GM21515 (cell line): Measurements from ENCODE around the gene HMG20B.
"Not testable (repeated sequence)": the region's sequence is repeated elsewhere in the genome, so short reads cannot be mapped to it uniquely, and the experiment has no call there.

Experiments
- ATAC-seq: cut with Tn5 transposase; IDR thresholded peaks from one replicate; pipeline ENCODE4 v1.9.1; 2021; ENCODE audit not compliant: unreplicated experiment

HMG20B gene

GRCh38 chr19:3580156-3580934, 7.6 kb downstream of the HMG20B start:
- ATAC-seq, result no peak

- not testable (repeated sequence) for ATAC-seq
Measured at GRCh38 chr19:3581792-3582191, 9.0 kb downstream of the HMG20B start.

DNA sequence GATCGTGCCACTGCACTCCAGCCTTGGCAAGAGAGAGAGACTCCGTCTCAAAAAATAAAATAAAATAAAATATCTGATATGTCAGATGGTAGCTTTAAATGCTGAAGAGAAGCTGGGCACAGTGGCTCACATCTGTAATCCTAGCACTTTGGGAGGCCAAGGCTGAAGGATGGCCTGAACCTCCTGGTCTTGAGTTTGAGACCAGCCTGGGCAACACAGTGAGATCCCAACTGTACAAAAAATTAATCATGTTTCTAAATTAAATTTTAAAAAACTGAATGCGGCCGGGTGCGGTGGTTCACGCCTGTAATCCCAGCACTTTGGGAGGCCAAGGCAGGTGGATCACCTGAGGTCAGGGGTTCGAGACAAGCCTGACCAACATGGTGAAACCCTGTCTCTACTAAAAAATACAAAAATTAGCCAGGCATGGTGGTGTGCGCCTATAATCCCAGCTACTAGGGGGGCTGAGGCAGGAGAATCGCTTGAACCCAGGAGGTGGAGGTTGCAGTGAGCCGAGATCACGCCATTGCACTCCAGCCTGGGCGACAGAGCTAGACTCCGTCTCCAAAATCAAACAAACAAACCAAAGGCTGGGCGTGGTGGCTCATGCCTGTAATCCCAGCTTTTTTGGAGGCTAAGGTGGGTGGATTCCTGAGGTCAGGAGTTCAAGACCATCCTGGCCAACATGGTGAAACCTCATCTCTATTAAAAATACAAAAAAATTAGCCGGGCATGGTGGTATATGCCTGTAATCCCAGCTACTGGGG, 11.5 kb downstream of the HMG20B start:
- ATAC-seq, result not testable (repeated sequence)

GRCh38 chr19:3585301-3586126, 12.8 kb downstream of the HMG20B start, which contains the start of gene GIPC3:
Gene GIPC3, plus strand, starts transcription at chr19:3585478. Its CDS starts 120 bp downstream, at chr19:3585598.
- ATAC-seq, result no peak

DNA sequence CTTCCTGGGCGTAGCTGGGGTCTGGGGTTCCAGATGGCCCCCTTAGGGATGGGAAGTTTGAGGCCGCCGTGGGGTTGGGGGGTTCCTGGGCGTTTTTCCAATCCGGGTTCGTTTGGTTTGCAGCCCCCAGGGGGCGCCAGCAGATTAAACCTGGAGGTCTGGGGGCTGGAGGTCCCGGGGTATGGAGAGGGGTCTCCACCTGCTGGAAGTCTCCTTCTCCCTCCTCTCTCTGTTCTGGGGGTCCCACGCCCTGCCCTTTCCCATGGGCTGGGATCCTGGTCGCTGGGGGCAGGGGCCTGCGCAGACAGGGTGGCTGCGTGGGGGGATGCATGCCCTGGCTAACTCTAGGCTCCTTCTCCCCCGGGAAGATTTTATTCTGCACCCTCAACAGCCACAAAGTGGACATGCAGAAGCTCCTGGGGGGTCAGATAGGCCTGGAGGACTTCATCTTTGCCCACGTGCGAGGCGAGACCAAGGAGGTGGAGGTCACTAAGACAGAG, 13.4 kb downstream of the HMG20B start:
- ATAC-seq, result no peak

DNA sequence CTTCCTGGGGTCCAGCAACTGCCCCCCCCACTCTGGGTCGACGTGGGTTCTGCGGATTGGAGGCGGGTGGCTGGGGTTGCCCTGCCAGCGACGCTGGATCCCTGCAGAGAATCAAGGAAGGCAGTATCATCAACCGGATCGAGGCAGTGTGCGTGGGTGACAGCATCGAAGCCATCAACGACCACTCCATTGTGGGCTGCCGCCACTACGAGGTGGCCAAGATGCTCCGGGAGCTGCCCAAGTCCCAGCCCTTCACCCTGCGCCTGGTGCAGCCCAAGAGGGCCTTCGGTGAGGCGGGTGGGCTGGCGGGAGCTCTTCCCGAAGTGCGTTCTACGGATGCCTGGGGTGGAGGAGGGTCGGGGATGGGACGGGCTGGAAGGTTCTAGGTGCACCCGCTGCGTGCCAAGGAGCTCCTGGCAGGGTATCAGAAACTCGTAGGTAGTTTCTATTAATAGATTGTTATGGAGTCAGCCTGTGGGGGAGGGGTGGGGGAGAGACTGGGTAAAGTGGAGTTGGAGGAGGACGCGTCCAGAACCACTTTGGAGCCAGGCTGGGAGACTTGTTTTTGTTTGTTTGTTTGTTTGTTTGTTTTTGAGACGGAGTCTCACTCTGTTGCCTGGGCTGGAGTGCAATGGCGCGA, 14.1 kb downstream of the HMG20B start:
- no peak for ATAC-seq

GRCh38 chr19:3589439-3589838, 16.7 kb downstream of the HMG20B start:
- ATAC-seq, result no peak

DNA sequence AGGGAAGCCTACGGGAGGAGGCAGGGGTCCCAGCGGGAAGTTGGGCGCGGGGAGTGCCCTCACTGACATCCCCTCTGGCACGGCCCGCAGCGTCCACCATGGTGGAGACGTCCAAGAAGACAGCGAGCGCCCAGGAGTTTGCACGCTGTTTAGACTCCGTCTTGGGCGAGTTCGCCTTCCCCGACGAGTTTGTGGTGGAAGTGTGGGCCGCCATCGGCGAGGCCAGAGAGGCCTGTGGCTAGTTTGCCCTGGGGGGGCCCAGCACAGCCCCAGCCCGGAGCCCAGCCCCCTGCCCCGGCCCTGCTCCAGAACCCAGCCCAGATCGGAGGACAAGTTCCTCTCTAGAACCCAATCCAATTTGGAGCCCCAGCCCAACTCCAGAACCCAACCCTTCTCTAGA, 17.2 kb downstream of the HMG20B start:
- ATAC-seq, result no peak

- no peak for ATAC-seq
Measured at GRCh38 chr19:3590991-3591659, 18.4 kb downstream of the HMG20B start.

GRCh38 chr19:3591876-3592613, 19.3 kb downstream of the HMG20B start:
- ATAC-seq, result no peak

GRCh38 chr19:3593156-3593555, 20.4 kb downstream of the HMG20B start:
- no peak for ATAC-seq

- no peak for ATAC-seq
Measured at GRCh38 chr19:3595521-3596061, 22.8 kb downstream of the HMG20B start.

DNA sequence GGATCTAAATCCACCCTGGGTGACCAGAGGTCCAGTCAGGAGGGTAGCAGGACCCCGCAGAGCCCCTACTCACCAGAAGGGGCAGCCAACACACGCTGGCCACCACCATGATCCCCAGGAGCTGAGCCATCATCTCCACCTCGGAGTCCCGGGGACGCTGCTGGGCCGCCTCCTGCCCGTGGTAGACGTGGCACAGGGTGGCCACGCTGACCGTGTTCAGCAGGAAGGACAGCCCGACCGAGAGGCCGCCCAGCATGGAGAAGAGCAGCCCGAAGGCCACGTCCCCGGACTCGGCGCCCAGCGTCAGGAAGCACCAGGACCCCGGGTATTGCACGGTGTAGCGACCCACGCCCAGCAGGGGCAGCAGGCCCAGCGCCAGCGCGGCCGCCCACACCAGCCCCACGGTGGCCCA, 27.0 kb downstream of the HMG20B start:
- ATAC-seq, result no peak

DNA sequence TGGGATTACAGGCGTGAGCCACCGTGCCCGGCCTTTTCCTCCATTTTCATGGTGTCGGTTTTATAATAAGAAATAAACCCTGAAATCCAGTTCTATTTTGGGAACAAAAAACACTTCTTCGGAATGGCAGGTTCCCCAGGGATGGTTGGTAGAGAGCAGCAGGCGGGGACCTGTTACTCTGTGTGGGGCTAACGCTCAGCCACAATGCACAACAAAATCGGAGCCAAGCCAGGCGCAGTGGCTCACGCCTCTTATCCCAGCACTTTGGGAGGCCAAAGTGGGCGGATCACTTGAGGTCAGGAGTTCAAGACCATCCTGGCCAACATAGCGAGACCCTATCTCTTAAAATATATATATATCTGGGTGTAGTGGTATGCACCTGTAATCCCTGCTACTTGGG, 28.3 kb downstream of the HMG20B start:
- no peak for ATAC-seq

- no peak for ATAC-seq
Measured at GRCh38 chr19:3603121-3603811, 30.5 kb downstream of the HMG20B start.

DNA sequence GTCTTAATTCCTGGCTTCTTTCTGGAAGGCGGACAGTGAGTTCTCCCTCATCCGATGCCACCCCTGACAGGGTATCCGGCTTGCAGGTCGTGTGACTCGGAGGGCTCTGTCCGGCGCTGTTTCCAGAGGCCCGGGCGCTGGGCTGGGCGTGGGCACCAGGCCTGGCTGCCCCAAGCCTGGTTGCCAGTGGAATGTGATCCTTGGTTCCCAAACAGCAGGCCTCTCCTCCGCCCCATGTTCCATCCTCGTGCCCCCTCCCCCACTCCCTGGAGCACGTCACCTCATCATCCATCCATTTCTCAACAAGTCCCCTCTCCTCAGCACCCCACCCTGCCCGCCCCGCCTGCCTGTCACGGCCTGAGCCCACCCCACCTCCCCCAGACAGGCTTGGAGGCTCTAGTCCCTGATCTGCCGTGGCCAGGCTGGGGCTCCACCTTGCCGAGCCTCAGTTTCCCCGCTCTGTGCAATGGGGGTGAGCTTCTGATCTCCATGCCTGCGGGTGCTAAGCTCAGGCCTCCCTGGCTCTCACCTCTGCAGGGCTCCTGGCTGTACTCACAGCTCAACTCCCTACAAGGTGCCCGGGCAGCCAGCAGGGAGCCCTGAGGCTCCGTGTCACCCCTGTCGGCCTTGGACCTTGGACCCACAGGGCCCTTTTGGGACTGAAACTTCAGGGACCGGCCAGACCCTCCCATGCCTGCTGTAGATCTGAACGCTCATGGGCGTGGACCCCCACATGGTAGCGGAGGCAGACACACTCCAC, 31.7 kb downstream of the HMG20B start:
- ATAC-seq, result no peak

DNA sequence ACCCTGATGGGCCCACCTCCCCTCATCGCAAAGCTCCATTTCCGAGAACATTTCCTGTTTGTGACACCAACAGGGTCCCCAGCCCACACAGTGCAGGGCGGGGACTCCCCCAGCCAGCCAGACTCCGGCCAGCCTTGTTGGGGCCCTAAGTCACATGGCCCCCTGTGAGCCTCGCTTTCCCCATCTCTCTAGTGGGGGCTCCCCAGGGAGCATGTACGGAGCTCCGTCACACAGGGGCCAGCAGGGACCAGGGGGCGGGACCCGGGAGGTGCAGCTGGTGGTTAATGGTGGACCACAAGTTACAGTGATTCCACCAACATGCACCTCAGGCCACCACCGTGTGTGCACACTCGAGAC, 32.2 kb downstream of the HMG20B start:
- no peak for ATAC-seq

- ATAC-seq, result no peak
Measured at GRCh38 chr19:3605361-3605760, 32.6 kb downstream of the HMG20B start.
